Stomach (tissue), 9 donors: ENCODE results near the gene SIX1. TPM values are rescaled to one million over a fixed set of nuclear protein-coding genes. Genes with fewer than 3 reads are reported as not detected.

Source experiments
- DNase-seq, 2 donors: peaks; one replicate each; pipeline versions ENCODE4 v3.0.0 to v3.0.0-alpha.2; 2013 to 2019
- H3K27ac ChIP-seq, 5 donors: fragments of 200-600 bp in 4 of 5; sonication (generic) in 4 of 5; one replicate each; pipeline ENCODE4 v1.5.1; 2013 to 2019; ENCODE audit warnings: mild to moderate bottlenecking in 1 of 5, moderate library complexity in 1 of 5
- H3K27me3 ChIP-seq, 3 donors: fragments of 200-600 bp; sonication (generic); one replicate each; pipeline ENCODE4 v1.5.1; 2017 to 2019; ENCODE audit warnings: mixed run types in 1 of 3
- H3K36me3 ChIP-seq, 4 donors: fragments of 200-600 bp; sonication (generic); 1 replicate in 3 of 4; 2 replicates in 1 of 4; pipeline ENCODE4 v1.5.1; 2016 to 2019
- H3K4me1 ChIP-seq, 4 donors: fragments of 200-600 bp; sonication (generic); one replicate each; pipeline ENCODE4 v1.5.1; 2016 to 2019
- H3K4me3 ChIP-seq, 4 donors: fragments of 200-600 bp; sonication (generic) in 3 of 4; one replicate each; pipeline ENCODE4 v1.5.1; 2016 to 2019; ENCODE audit warnings: mild to moderate bottlenecking in 1 of 4
- H3K9me3 ChIP-seq, 4 donors: fragments of 200-600 bp; sonication (generic); one replicate each; pipeline ENCODE4 v1.5.1; 2016 to 2019
- EP300 ChIP-seq: sonication (generic); formaldehyde crosslinking; IDR thresholded peaks from one replicate; pipeline ENCODE4 v1.6.1; 2017; ENCODE audit warnings: antibody characterized with exemption
- POLR2A ChIP-seq, 4 donors: fragments of 450-650 bp; IDR thresholded peaks; one replicate each; pipeline ENCODE4 v1.6.1; 2016; ENCODE audit warnings: antibody characterized with exemption in 4 of 4, control low read depth in 2 of 4, mild to moderate bottlenecking in 1 of 4, moderate library complexity in 1 of 4
- POLR2AphosphoS5 ChIP-seq, 3 donors: sonication (generic); formaldehyde crosslinking; IDR thresholded peaks; one replicate each; pipeline ENCODE4 v1.6.1; 2016; ENCODE audit warnings: antibody characterized with exemption in 3 of 3
- WGBS, 5 donors: extraction: QIAGEN DNeasy Blood & Tissue Kit in 3 of 5; methylation state at CpG; one replicate each; pipeline versions ENCODE4 v1.1.5 to v1.1.7; 2013 to 2018; 5-methylcytosine and 5-hydroxymethylcytosine counted together
- intact Hi-C: fragments of 100-400 bp; cut with DNase I; formaldehyde crosslinking; loops from one replicate; pipeline ENCODE4 v1.15.1; 2023; ENCODE audit warnings: low total_unique reads
- polyA plus RNA-seq, 3 donors: library from polyadenylated mRNA; stranded (reverse); fragments of 200-250 nt; gene quantifications; one replicate each; pipeline ENCODE4 v1.2.3, GENCODE V29; 2013
- total RNA-seq, 5 donors: library from RNA; depleted of rRNA; stranded (reverse); fragments of >200 nt; gene quantifications; one replicate each; pipeline versions ENCODE4 v1.1.0 to v1.2.3, GENCODE V29; 2014 to 2016
- TF ChIP-seq, protein P1 (sequence below), 7 experiments: fragments of 450-650 bp in 4 of 7; fragments of 200-600 bp in 3 of 7; sonication (generic) in 3 of 7; IDR thresholded peaks; one replicate each; pipeline ENCODE4 v1.5.1; 2016 to 2019; ENCODE audit warnings: antibody characterized with exemption in 7 of 7, control low read depth in 2 of 7, mild to moderate bottlenecking in 1 of 7
- donor health status: healthy with polysubstance abuse.
- donor health status: Bipolar disorder and iron deficiency.
- donor health status: healthy.

SIX1 gene
- total and polyA plus RNA-seq, 8 donors, result 0.19 to 8.0 (median 0.67) TPM; not detected in 4

DNA sequence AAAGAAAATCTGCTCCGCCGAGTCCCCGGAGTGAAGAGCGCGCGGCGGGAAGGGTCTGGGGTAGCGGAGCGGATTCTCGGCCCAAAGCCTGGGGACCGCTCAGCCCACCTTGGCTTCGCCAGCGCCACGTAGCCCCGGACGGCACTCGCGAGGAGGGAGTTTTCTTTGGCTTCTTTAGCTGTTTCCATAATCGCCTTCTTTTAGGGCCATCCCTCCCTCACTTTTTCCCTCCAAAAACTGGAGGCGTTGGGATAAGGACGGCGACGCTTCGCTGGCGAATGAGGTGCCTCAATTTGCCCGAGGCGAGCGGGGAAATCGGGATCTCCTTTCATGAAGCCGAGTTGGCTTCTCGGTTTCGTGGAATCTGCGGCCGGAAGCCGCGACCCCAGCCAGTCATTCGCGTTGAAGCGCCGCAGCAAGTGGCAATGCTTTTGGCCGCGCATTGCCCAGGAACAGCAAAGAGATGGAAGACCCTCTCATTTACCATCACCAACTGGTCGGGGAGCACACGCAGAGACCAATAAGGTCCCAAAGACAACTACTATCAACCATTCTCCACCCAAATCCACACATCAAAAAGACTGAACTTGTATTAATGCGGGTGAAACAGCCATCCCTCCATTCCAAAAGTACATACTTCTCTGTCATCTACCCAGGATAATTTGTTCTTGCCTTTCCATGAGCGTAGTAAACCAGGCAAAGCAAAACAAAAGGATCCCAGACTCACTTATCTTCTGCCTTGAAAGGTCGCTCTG is 8.4 kb upstream of the SIX1 start:
- peaks cover 21 to 39% (median 33%) of the 10 kb centered on the region in 4 donors for H3K4me1 ChIP-seq
- peak in 1 of 2 donors; percentile 54 for DNase-seq
- H3K4me3 ChIP-seq, result peak overlapping the region; percentile 52 to 86 (median 60)
- peak overlapping the region in 3 of 5 donors; percentile 29 to 64 (median 44) for H3K27ac ChIP-seq
- H3K9me3 ChIP-seq, result no peaks in the 10 kb centered on the region
- TF ChIP-seq POLR2AphosphoS5 (IDR thresholded peaks at IDR 0.05), result no peak
- TF ChIP-seq, protein P1, sequence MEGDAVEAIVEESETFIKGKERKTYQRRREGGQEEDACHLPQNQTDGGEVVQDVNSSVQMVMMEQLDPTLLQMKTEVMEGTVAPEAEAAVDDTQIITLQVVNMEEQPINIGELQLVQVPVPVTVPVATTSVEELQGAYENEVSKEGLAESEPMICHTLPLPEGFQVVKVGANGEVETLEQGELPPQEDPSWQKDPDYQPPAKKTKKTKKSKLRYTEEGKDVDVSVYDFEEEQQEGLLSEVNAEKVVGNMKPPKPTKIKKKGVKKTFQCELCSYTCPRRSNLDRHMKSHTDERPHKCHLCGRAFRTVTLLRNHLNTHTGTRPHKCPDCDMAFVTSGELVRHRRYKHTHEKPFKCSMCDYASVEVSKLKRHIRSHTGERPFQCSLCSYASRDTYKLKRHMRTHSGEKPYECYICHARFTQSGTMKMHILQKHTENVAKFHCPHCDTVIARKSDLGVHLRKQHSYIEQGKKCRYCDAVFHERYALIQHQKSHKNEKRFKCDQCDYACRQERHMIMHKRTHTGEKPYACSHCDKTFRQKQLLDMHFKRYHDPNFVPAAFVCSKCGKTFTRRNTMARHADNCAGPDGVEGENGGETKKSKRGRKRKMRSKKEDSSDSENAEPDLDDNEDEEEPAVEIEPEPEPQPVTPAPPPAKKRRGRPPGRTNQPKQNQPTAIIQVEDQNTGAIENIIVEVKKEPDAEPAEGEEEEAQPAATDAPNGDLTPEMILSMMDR (IDR thresholded peaks at IDR 0.05), result peak in 1 of 7 experiments; percentile 5
- 3 to 4% (median 3%) methylated on average over 47 of the region's 47 CpGs for WGBS, 5 donors
- H3K36me3 ChIP-seq, result no peaks in the 10 kb centered on the region
- peaks cover 12 to 98% (median 58%) of the 10 kb centered on the region in 3 donors for H3K27me3 ChIP-seq
- intact Hi-C loops, result no loop called here

DNA sequence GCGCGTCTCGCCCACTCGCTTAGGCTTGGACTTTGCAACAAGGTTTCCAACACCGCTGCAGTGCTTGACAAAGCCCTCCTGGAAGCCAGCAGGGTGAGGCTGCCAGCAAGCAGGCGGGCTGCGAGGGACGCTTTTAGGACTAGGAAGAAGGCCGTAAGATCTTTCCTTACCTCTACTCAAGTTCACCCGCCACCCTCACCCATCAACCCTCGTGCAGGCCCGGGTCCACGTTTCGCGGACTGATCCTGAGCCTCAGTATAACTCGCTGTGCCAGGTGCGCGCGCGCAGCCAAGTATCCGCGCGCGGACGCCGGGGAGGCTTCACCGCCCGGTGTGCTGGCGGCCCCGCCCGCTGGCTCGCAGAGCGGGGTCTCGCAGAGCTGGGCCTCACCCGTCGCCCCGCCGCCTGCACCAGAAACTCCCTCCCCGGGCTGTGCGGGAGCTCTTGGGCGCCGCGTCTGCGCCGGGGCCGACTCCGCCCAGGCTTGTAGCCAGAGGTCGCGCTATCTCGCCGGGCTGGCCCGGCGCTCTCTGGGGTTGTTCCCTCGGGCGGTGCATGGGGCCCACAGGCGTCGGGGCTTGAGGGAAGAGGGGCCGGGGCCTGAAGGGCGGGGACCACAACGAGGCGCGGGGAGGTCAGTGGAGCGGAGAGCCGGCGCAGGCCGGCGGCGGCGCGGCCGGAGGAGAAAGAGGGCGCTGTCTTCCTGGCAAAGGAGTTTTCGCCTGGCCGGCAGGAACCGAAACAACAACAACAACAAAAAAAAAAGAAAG is 7.6 kb upstream of the SIX1 start:
- intact Hi-C loops, result no loop called here
- Histone ChIP-seq H3K9me3 (no peaks in the 10 kb centered on the region), H3K36me3 (no peaks in the 10 kb centered on the region), H3K27ac (peak overlapping the region in 3 of 5 donors; percentile 44 to 64 (median 49)), H3K27me3 (peaks cover 15 to 98% (median 65%) of the 10 kb centered on the region in 3 donors), H3K4me1 (peaks cover 21 to 46% (median 40%) of the 10 kb centered on the region in 4 donors), H3K4me3 (peak overlapping the region; percentile 52 to 86 (median 60))
- DNase-seq, result peak; percentile 59 to 87
- TF ChIP-seq EP300, result no peak
- TF ChIP-seq, protein P1 (IDR thresholded peaks at IDR 0.05), result peak in 5 of 7 experiments; percentile 11 to 53 (median 37)
- 1 to 9% (median 2%) methylated on average over 31 to 75 of the region's 75 CpGs for WGBS, 5 donors

DNA sequence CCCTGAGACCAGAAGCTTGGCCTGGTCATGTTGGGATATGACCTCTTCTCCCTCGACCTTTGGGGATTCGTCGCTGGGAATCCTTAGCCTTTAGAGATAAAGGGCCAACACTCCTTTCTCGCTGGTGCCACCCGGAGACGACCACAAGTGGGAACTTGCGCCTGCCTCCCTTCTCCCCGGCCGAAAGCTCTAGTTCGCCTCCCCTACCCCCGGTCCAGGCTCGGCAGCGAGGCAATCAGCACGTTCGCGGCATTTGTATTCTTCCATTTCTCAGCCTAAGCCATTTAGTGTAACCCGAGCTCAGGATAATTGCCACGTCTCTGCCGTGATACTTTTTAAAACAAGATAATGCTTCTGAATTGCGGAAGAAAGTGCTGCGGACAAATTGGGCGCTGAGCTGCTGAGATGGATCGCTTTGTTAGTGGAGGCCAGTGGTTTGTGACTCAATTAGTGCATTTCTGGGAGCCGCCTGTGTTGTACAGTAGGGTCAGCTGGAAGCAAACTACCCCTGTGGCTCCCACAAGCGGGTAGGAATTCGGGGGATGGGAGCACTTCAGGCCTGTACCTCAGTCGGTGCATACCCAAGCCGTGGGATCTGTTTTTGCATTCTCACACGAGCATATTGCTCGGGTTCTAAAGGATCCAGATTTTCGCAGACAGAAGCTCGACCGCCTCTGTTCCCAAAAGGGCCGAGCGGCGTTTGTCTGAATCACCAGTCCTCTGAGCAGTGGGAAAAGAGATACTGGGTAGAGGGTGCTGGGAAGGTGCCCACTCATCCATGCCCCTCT is 6.8 kb upstream of the SIX1 start:
- 19 to 44% (median 38%) methylated on average over 35 to 36 of the region's 36 CpGs for WGBS, 5 donors
- Histone ChIP-seq H3K27me3 (peaks cover 17 to 99% (median 73%) of the 10 kb centered on the region in 3 donors), H3K4me3 (peak overlapping the region; percentile 52 to 86 (median 60)), H3K9me3 (no peaks in the 10 kb centered on the region), H3K36me3 (no peaks in the 10 kb centered on the region), H3K27ac (no peak overlapping the region), H3K4me1 (peaks cover 21 to 49% (median 41%) of the 10 kb centered on the region in 4 donors)
- intact Hi-C loops, result no loop called here
- TF ChIP-seq POLR2AphosphoS5 (IDR thresholded peaks at IDR 0.05) (no peak), EP300 (no peak), POLR2A (IDR thresholded peaks at IDR 0.05) (no peak)
- TF ChIP-seq, protein P1 (IDR thresholded peaks at IDR 0.05), result no peak
- DNase-seq, result peak in 1 of 2 donors; percentile 28
